AG20443 (cell line): ENCODE measurements around the gene CREB3L2.
"Not testable (repeated sequence)": the region's sequence is repeated elsewhere in the genome, so short reads cannot be mapped to it uniquely, and the experiment has no call there.

Experiments
- DNase-seq: peaks from one replicate; pipeline ENCODE4 v3.0.0; 2012; ENCODE audit warnings: low spot score, mixed read lengths

The CREB3L2 gene

DNA sequence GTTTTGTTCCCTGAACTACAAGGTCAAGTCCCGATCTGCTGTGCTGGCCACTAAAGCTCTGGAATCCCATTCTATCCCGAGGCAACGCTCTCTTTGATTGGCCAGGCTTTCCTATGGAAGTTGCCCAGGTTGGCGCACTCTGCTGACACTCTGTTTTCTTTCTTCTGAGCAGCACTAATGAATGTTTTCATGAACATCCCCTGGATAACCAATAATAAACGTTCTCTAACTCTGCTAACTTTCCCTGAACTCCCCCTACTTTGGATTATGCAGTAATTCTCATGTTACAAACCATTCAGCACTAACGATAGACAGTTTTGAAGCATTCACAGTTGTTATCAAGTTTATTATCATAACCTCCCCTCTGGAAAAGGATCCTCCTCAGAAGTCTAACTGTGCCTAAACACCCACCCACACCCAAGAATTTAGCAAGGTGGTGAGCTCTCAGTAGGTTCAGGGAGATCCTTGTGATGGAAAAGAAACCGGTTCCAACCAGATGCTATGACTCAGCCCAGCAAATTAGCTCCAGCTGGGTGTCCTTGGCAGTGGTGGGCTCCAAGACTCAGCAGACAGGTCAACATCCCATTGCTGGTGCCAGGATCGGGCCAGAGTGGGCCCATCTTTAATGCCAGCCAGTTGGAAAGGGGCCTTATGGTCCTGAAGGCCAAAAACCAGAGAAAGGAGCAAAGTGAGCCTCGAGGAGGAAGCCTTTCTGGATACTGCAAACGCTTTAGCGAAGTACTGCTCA lies 68.4 kb downstream of the CREB3L2 start:
- DNase-seq: peak; percentile 52

- peak; percentile 64 for DNase-seq
Observed at GRCh38 chr7:137932881-137933269, 69.0 kb downstream of the CREB3L2 start.

DNA sequence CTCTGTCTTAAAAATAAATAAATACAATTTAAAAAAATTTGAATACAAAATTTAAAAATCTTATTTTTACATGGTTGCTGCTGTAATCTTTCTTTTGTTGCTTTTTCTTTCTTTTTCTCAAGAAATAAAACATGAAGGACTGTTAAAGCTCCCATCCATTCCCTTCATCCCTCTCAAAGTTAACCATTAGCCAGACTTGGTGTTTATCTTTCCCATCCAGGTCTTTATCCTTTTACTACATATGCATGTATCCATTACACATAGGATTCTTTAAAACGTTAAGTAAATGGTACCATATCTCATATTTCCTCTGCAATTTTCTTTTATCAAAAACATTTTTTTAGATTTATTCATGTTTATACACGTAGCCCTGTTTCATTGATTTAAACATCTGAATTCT lies 70.1 kb downstream of the CREB3L2 start:
- DNase-seq: no peak

DNA sequence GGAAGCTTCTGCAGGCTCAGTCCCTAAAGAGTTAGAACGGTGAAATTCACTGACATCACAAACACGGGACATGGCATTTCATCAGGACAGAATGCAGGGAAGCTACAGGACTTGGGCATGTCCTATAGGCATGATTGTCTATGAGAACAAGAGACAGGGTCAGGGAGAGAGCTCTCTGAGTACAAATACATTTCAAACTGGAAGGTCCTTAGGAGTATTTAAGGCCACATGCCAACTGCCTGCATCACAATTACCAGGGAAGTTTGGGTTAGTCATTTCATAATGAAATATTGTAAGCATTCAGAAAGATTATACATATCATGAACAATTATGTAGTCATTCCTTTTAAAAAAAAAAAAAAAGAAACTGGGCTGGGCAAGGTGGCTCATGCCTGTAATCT lies 71.3 kb downstream of the CREB3L2 start:
- peak; percentile 32 for DNase-seq

GRCh38 chr7:137928626-137929025 lies 73.3 kb downstream of the CREB3L2 start:
- DNase-seq: no peak

- no peak for DNase-seq
Observed at GRCh38 chr7:137927386-137927785, 74.5 kb downstream of the CREB3L2 start.

DNA sequence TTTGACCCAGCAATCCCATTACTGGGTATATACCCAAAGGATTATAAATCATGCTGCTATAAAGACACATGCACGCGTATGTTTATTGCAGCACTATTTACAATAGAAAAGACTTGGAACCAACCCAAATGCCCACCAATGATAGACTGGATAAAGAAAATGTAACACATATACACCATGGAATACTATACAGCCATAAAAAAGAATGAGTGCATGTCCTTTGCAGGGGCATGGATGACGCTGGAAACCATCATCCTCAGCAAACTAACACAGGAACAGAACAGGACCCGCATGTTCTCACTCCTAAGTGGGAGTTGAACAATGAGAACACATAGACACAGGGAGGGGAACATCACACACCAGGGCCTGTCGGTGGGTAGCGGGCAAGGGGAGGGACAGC lies 75.7 kb downstream of the CREB3L2 start:
- DNase-seq: not testable (repeated sequence)

GRCh38 chr7:137925754-137926153 lies 76.1 kb downstream of the CREB3L2 start:
- no peak for DNase-seq

DNA sequence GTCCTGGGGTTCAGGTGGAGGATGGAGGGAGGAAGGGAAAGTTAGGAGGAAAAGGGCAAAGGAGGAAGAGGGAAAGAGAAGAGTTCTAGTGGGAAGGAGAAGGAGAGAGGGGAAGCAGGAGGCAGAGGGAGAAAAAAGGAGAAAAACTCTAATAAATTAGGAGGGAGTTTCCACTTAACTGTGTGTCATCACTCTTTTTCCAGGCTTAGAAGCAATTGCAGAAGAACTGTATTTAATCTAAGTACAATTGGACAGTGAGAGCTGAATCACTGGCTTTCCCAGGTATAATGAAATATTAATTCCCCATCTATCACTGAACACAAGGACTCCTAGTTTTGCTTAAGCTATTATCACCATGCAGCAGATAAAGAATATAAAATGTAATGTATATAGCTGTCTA lies 76.8 kb downstream of the CREB3L2 start:
- no peak for DNase-seq

DNA sequence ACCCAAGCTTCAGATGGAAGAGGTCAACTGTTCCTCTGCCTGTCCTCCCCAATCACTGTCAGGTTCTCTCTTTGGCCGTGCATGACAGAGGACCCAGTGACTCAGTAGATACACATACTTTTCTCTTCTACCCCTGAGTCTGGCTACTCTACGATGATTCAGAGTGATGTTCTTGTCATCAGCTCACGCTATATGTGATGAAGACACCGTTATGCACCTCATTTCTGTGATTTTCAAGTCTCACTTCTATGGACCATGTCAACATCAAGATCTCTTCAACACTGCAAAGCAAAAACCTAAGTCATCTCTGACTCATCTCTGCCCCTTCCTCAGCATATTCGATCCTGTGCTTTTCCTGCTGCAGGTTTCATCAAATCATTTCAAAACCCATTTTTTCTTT lies 78.5 kb downstream of the CREB3L2 start:
- peak; percentile 68 for DNase-seq

DNA sequence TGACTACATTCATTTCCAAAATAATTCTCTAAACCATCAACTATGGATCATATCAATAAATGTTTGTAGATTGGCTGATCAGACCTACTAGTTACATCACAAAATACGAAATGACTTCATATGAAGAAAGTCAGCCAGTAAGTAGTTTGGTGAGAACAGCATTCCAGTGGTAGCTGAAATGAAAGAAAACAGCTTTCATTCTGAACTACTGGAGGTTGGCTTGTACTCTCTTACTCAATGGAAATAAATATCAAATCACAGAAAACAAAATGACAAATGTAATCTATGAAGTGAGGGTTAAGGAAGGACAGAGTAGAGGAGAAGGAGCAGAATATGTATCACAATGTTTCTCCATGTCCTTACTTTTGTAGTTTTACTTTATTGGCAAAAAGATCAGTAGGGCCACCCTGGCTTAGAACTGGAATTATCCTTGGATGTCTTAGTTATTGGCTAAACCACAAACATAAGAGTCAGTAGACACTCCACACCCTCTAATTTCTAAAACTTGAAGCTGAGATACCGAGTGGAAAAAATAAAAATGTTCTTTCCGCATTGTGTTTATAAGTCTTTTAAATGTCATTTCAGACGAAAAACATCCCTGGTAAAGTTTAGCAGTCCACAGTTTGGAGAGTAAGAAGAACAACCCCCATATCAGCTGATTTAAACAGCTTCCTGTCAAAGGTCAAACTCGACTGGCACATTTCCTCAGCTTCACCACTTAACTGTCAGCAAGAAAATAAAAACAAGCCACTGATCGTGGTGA lies 81.1 kb downstream of the CREB3L2 start:
- DNase-seq: peak; percentile 37

GRCh38 chr7:137919987-137920386 lies 81.9 kb downstream of the CREB3L2 start:
- peak; percentile 9 for DNase-seq

DNA sequence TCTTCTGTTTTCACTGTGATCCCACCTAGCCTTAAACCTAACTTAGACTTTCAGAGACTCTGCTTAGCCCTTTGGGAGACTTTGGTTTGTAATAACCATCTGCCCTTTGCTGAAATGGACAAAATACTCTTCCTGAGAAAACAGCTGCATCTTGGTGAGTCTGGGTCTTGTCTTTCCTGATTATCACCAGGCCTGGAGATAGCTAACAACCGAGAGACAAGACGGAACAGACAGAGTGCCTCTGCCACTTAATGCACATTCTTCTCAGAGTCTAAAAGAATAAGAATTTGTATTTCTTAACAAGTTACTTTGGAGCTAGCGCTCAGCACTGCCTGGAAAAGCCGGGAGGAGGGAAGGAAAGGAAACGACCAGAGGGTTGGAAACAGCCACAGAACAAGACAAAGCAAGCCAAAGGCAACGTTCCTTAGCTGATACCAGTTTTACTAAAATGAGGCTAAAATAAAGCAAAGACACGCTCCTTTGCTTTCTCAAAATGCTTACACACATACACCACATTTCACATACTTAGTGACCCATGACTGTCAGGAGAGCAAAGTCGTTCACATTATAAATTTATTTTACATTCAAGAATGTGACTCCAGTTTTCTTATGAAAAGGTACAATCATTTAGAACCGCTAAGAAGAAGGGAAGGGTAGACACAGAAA lies 84.8 kb downstream of the CREB3L2 start:
- DNase-seq: no peak

GRCh38 chr7:137916564-137916963 lies 85.3 kb downstream of the CREB3L2 start:
- no peak for DNase-seq

- no peak for DNase-seq
Observed at GRCh38 chr7:137915266-137915665, 86.6 kb downstream of the CREB3L2 start.

GRCh38 chr7:137913985-137914384 lies 87.9 kb downstream of the CREB3L2 start:
- DNase-seq: no peak

DNA sequence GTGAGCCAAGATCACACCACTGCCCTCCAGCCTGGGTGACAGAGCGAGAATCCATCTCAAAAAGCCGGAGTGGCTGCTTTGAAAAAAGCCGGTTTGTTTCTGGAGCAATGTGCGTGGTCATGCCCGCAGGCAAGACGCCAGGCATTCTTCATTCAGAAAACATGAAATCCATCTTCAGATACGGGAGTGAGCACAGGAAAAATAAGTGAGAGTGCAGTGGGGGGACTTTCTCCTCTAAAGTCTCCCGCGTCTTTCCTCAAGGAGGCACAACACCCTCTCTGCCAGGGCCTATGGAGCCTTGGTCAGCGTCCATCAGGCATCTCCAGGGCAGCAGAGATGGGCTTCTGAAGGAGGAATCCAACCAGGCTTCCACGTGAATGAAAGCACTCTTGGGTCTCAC lies 92.8 kb downstream of the CREB3L2 start:
- DNase-seq: peak; percentile 70

DNA sequence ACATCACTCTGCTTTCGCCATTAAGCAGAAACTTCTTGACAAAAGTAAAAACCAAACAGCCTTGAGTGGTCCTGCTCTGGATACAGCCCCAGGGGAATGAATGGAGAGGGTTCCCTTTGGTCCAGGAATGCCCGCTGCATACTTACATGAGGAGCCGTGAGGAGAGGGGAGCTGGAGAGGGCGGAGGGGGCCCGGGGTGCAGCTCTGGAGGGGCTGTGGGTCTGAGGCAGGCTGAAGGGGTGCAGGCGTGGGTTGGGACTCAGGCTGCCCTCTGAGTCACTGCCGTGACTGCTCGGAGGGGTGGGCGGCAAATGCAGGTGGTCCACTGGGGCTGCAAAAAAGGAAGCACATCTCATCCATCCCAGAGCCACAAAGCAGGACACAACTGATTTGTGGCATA lies 93.8 kb downstream of the CREB3L2 start:
- DNase-seq: no peak

DNA sequence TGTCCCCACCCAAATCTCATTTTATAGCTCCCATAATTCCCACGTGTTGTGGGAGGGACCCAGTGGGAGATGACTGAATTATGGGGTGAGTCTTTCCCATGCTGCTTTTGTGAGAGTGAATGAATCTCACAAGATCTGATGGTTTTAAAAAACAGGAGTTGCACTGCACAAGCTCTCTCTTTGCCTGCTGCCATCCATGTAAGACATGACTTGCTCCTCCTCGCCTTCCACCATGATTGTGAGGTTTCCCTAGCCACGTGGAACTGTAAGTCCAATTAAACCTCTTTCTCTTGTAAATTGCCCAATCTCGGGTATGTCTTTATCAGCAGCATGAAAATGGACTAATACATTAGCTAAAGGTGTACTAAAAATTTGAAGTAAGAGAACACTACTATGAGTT lies 95.2 kb downstream of the CREB3L2 start:
- DNase-seq: not testable (repeated sequence)

DNA sequence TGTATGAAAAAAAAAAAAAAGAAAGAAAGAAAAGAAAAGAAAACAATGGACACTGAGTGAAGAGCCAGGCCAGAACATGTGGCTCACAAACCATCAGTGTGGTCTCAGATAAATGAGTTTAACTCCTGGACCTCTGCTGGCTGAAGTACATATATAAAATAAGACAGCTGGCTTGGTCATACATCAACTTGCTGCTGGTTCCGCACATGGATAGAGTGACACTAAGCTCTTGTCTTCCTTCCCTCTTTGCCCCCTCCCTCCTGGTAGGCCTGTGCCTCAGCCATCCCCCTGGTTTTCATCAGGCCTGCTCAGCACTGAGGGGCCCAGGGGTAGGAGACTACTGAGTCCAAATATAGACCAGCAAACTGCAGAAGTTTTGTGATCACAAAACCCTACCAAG lies 97.1 kb downstream of the CREB3L2 start:
- no peak for DNase-seq

DNA sequence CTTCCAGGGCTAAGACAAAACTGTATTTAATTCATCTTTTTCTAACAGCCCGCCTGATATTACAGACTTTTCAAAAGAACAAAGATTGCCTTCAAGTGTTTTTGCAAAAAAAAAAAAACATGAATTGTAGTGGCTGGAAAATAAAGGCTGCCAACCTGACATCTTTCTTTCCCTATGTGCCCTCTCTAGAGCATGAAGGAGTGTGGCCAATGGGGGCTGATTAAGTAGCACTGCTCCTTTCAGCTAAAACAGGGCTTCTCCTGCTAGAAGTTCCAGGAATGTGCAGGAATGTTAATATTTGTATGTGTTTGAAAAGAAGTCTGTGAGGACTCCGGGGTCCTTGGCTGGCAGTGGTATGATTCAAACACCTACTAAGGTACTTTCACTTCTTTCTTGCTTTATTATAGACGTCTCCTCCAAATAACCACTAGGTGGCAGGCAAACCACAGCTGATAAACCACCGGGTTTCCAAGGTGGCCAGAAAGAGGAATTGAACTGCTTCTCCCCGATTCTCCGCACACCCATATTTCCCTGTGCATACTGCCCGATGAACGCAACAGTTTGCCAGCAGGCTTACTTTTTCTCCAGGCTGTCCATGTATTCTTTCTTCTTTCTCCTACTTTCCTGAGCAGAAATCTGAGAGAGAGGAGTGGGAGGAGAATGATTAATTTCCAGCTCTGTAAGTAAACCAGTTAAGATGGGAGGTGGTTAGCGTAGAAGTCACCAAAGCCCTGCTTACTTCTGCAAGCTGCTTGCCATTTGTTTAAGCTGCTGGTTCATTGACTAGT lies 98.3 kb downstream of the CREB3L2 start:
- peak; percentile 72 for DNase-seq

DNA sequence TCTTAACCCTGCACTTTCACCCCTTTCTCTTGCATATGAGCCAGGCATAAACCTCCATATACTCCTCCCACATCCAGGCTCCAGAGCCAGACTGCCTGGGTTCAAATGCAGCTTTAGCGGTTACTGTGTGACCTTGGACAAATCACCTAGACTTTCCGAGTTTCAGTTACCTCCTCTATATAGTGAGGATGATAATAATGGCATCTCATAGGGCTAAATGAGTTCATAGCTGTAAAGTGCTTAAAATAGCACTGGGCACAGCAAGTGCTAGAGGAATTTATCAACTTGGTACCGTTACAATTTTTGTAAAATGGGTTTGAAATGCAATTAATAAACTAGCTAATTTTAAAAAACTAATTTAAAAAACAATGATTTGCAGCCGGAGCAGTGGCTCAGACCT lies 101.7 kb downstream of the CREB3L2 start:
- no peak for DNase-seq
